HG03039 (cell line): ENCODE measurements around the gene APOL5.
"Not testable (repeated sequence)": the region's sequence is repeated elsewhere in the genome, so short reads cannot be mapped to it uniquely, and the experiment has no call there.

ENCODE experiments used
- ATAC-seq: cut with Tn5 transposase; IDR thresholded peaks from one replicate; pipeline ENCODE4 v1.9.1; 2021; ENCODE audit warnings: mild to moderate bottlenecking, moderate library complexity; ENCODE audit not compliant: unreplicated experiment

The APOL5 gene, protein sequence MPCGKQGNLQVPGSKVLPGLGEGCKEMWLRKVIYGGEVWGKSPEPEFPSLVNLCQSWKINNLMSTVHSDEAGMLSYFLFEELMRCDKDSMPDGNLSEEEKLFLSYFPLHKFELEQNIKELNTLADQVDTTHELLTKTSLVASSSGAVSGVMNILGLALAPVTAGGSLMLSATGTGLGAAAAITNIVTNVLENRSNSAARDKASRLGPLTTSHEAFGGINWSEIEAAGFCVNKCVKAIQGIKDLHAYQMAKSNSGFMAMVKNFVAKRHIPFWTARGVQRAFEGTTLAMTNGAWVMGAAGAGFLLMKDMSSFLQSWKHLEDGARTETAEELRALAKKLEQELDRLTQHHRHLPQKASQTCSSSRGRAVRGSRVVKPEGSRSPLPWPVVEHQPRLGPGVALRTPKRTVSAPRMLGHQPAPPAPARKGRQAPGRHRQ

GRCh38 chr22:35717572-35717971 lies at the start of gene APOL5:
Gene APOL5 (plus strand): TSS chr22:35717872. CDS start chr22:35717872, 0 bp downstream.
- ATAC-seq, result no peak

GRCh38 chr22:35674335-35674734 lies 43.3 kb upstream of the APOL5 start:
- ATAC-seq, result no peak

DNA sequence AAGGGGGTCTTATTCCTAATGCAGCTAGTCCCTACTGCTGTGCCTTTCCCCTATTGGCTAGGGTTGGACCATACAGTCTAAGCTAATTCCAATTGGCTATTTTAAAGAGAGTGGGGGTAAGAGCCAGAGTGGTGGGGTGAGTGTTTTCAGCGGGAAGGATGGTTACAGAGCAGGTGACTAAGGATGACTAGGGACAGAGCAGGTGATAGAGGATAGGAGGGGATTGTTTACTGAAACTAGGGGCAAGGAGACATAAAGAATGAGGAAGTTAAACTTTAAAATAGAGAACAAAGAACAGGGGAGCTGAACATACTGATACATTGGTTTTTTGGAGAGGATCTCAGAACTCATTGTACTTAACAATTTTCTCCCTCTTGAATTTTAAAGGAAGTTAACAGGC lies 41.6 kb upstream of the APOL5 start:
- ATAC-seq, result not testable (repeated sequence)

DNA sequence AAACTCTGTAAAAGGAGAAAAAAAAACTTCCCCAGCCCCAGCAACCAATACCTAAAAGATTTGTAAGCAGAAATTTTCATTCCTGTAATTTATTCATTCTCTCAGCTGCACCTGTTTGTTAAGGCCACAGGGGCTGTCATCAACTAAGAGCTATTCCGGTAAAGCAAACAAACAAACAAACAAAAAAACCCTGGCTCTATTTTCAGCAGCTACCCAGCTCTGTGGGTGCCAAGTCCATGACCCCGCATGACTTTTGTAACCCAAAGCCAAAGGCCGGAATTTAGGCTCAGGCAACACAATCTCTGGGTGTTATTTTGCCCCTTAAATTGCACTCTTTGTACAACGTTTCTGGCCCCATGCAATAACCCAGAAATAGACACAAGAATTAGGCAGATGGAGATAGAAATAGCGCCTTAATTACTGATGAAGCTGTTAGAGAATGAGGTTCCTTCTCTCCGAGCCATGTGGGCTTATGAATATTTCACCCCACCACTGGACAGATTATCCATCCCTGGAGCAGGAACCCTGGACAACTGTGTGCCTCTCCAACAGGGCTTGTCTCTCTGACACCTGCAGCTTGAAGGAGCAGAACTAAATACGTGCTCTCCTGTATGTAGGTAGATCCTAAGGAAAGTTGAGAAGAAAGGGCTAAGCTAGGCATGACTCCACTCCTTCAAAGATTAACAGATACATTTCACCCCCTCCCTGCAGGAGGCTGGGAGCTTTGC lies 40.0 kb upstream of the APOL5 start:
- no peak for ATAC-seq

GRCh38 chr22:35678836-35679235 lies 38.8 kb upstream of the APOL5 start:
- no peak for ATAC-seq

GRCh38 chr22:35679492-35679891 lies 38.2 kb upstream of the APOL5 start:
- not testable (repeated sequence) for ATAC-seq

DNA sequence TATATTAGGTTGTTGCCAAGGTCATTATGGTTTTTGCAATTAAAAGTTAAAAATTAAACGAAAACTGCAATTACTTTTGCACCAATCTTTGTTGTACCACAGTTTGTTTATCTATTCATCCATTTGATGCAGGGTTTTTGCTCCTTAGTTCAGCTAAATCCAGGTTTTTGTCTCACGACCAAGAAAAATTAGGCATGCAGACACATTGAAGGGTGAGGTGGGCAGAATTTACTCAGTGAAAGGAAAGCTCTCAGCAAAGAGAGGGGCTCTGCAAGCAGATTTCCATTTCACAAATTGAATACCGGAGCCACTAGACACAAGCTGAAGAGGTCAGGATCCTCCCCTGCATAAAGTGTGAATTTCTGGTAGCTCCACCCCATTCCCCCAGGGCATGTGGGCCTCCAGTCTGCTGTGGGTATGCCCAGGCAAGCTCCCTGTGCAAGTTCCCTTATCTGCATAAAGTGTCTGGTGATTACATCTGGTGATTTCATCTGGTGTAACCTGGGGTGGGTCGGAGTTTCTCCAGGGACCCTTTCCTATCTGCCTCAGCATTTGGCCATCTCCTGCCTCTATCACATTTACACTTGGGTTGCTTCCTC lies 36.1 kb upstream of the APOL5 start:
- no peak for ATAC-seq

DNA sequence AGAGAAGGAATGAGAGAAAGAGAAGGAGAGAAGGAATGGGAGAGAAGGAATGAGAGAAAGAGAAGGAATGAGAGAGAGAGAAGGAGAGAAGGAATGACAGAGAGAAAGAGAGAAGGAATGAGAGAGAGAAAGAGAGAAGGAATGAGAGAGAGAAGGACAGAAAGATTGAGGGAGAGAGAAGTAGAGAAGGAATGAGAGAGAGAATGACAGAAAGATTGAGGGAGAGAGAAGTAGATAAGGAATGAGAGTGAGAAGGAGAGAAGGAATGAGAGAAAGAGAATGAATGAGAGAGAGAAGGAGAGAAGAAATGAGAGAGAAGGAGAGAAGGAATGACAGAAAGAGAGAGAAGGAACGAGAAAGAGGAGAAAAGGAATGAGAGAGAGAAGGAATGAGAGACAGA lies 34.1 kb upstream of the APOL5 start:
- no peak for ATAC-seq

- no peak for ATAC-seq
These were observed 33.4 kb upstream of the APOL5 start for GRCh38 chr22:35684270-35684700.

GRCh38 chr22:35684732-35685131 lies 32.9 kb upstream of the APOL5 start:
- ATAC-seq, result no peak

- no peak for ATAC-seq
These were observed 31.9 kb upstream of the APOL5 start for GRCh38 chr22:35685731-35686130.

DNA sequence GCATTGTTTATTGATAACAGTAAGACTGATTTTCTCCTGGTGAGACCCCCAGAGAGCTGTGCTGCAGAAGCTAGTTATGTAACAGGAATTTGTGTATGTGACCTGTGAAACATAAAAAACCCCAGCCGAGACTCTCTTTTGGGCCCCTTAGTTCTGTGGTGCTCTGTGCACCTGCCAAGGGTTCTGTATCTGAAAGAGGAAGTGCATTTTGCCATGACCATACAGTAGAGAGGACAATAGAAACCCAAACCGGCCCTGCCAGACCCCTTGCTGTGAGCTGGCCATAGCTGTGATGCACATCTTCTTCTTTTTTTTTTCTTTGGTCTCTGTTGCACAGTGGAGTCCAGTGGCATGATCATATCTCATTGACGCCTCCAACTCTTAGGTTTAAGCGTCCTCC lies 31.4 kb upstream of the APOL5 start:
- no peak for ATAC-seq

DNA sequence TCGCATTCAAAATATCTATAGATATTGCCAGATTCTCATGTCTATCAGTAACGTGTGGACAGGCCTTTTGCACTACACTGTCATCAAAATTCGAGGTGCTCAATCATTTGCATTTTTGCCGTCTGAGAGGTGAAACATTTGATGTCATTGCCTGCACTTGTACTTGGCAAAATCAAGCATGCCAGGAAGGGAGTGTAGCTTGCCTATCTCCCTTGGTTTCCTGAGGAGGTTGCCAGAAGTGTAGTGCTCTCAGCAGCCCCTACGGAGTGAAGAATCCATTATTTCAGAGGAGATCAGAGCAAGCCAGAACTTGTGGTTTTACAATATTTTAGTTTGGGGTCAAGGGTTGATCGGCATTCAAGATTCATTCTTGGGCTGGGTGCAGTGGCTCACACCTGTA lies 30.2 kb upstream of the APOL5 start:
- ATAC-seq, result no peak

GRCh38 chr22:35688913-35689675 lies 28.6 kb upstream of the APOL5 start:
- ATAC-seq, result no peak

GRCh38 chr22:35690001-35690400 lies 27.7 kb upstream of the APOL5 start:
- ATAC-seq, result no peak

DNA sequence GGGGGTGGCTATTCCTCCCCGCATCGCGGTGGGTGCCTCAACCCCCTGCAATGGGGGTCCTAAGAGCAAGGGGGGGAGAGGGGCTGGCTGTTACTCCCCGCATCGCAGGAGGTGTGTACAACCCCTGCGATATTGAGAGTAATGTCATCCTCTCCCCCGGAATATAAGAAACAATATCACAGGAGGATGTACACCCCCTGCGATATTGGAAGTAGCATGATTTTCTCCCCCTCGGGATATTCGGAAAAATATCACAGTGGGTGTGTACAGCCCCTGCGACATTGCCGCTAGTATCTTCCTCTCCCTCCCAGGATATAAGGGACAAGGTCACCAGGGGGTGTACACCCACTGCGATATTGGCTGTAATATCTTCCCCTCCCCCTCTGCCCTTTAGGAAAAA lies 22.5 kb upstream of the APOL5 start:
- no peak for ATAC-seq

DNA sequence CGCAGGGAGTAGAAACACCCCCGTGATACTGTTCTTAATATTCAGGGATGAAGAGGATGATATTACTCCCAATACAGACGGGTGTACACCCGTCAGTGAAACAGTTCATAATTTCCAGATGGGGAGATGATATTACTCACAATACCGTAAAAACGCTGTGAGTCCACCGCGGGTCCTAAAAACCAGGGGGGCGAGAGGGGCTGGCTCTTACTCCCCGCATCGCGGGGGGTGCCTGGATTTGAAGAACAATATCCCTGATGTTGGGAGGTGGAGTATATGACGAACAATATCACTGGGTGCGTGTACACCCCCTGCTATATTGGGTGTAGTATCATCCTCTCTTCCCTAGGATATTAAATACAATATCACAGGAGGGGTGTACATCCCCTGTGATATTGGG lies 20.5 kb upstream of the APOL5 start:
- no peak for ATAC-seq

- not testable (repeated sequence) for ATAC-seq
These were observed 17.8 kb upstream of the APOL5 start for GRCh38 chr22:35699852-35700251.

DNA sequence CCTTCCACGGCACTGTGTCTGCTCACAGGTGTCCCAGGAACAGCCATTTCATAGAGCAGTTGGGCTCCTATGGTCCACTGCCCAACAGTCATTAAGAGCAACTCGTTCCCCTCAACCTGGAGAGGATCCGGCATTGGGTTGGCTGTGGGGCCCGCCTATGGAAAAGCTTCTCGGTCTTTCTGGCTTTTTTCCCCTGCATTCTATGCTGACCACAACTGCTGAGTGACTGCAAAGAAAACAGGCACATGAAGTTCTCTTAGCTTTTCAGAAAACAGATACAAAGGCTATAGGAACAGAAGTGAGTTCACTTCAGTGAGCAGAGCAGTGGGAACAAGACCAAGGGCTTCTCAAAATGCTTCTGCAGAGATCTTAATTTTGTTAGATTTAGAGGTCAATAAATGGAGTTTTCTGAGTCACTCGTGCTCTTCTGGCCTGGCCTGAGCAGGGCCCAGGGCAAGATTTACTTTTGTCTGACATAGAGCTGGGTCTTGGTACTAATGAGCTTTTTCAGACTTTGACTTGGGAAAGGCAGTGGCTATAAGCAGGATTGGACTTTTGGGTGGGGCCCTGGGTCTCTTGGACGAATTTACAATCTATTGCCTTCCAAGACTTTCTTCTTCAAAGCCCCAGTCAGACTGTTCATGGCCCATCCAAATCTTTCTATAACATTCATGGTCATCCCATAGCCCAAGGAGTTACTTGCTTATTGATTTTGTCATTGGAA lies 13.6 kb upstream of the APOL5 start:
- ATAC-seq, result no peak

DNA sequence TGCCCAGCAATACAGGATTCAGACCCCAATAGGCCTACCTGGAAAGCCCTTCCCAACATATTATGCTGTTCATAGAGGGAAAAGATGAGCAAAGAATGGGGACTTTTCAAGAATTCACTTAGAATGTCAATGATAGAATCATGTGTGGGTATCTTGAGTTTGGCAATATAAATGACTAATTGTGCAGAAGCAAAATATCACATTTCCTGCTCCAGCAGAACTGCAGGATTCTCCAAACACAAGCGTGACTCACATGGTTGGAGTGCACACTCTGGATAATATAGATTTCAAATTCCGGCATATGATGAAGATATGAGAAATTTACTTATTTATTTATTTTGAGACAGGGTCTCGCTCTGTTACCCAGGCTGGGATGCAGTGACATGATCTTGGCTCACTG lies 12.5 kb upstream of the APOL5 start:
- no peak for ATAC-seq
